GM23248 (cell line): ENCODE measurements around the gene VRTN. TPM values are rescaled to one million over a fixed set of nuclear protein-coding genes. Genes with fewer than 3 reads are reported as not detected.

ENCODE experiments used
- DNase-seq: peaks from one replicate; pipeline ENCODE4 v3.0.0-alpha.2; 2015
- H2AFZ ChIP-seq: fragments of 200-600 bp; sonication (generic); 2 replicates; pipeline ENCODE4 v1.6.1; 2016; ENCODE audit warnings: antibody characterized with exemption
- H3F3A ChIP-seq: fragments of 200-600 bp; sonication (generic); 2 replicates; pipeline ENCODE4 v1.6.1; 2016; ENCODE audit warnings: mild to moderate bottlenecking, antibody characterized with exemption, mixed run types; ENCODE audit not compliant: insufficient read depth
- H3K27ac ChIP-seq: fragments of 200-600 bp; sonication (generic); 2 replicates; pipeline ENCODE4 v1.5.1; 2016; ENCODE audit warnings: mild to moderate bottlenecking
- H3K27me3 ChIP-seq: fragments of 200-600 bp; sonication (generic); replicated peaks from 2 replicates; pipeline ENCODE4 v1.6.1; 2016; ENCODE audit warnings: mild to moderate bottlenecking; ENCODE audit not compliant: insufficient read depth
- H3K36me3 ChIP-seq: fragments of 200-600 bp; sonication (generic); 2 replicates; pipeline ENCODE4 v1.6.1; 2016; ENCODE audit warnings: low read depth, mild to moderate bottlenecking
- H3K4me1 ChIP-seq: fragments of 200-600 bp; sonication (generic); 2 replicates; pipeline ENCODE4 v1.6.1; 2016; ENCODE audit warnings: mild to moderate bottlenecking; ENCODE audit not compliant: insufficient read depth
- H3K4me2 ChIP-seq: fragments of 200-600 bp; sonication (generic); one replicate; pipeline ENCODE4 v1.6.1; 2016; ENCODE audit warnings: mild to moderate bottlenecking; ENCODE audit not compliant: unreplicated experiment
- H3K4me3 ChIP-seq: fragments of 200-600 bp; sonication (generic); 2 replicates; pipeline ENCODE4 v1.5.1; 2016; ENCODE audit warnings: mild to moderate bottlenecking
- H3K79me2 ChIP-seq: fragments of 200-600 bp; sonication (generic); 2 replicates; pipeline ENCODE4 v1.6.1; 2016; ENCODE audit warnings: mild to moderate bottlenecking; ENCODE audit not compliant: insufficient read depth
- H3K9ac ChIP-seq: fragments of 200-600 bp; sonication (generic); 2 replicates; pipeline ENCODE4 v1.6.1; 2016; ENCODE audit warnings: mild to moderate bottlenecking
- H3K9me2 ChIP-seq: fragments of 200-600 bp; sonication (generic); 2 replicates; pipeline ENCODE4 v1.6.1; 2016; ENCODE audit warnings: mixed run types, mild to moderate bottlenecking, moderate library complexity; ENCODE audit not compliant: insufficient read depth
- H3K9me3 ChIP-seq: fragments of 200-600 bp; sonication (generic); one replicate; pipeline ENCODE4 v1.6.1; 2017; ENCODE audit warnings: low read depth
- H4K20me1 ChIP-seq: fragments of 200-600 bp; sonication (generic); 2 replicates; pipeline ENCODE4 v1.6.0; 2016; ENCODE audit not compliant: insufficient read depth
- EZH2 ChIP-seq: fragments of 200-600 bp; sonication (generic); IDR thresholded peaks from 2 replicates; pipeline ENCODE4 v1.6.1; 2018; ENCODE audit warnings: antibody characterized with exemption, mild to moderate bottlenecking; ENCODE audit not compliant: insufficient read depth, poor library complexity, severe bottlenecking
- EZH2phosphoT487 ChIP-seq: fragments of 200-600 bp; sonication (generic); IDR thresholded peaks from 2 replicates; pipeline ENCODE4 v1.6.1; 2018; ENCODE audit warnings: antibody characterized with exemption, moderate library complexity, mild to moderate bottlenecking, low read depth; ENCODE audit not compliant: insufficient read depth
- WGBS, 2 experiments: methylation state at CpG; one replicate each; pipeline ENCODE4 v1.1.6; 2015 to 2017; ENCODE audit warnings: low lambda C conversion rate in 2 of 2, low coverage in 1 of 2; ENCODE audit errors: missing lambda C conversion rate in 2 of 2; 5-methylcytosine and 5-hydroxymethylcytosine counted together
- in situ Hi-C: fragments of 300-500 bp; cut with MboI; formaldehyde crosslinking; loops from 2 replicates; pipeline ENCODE4 v1.15.0; 2020
- polyA plus RNA-seq: library from polyadenylated mRNA; unstranded; fragments of >200 nt; fragmentation: Nextera tagmentation; extraction: Ambion mirVana; gene quantifications from 2 replicates; pipeline ENCODE4 v1.2.1, GENCODE V29; 2016
- total RNA-seq: library from RNA; depleted of rRNA; stranded (reverse); fragments of >200 nt; shearing (Covaris generic); gene quantifications from 2 replicates; pipeline ENCODE4 v1.2.3, GENCODE V29; 2014

VRTN gene
- total and polyA plus RNA-seq, 2 experiments from 2014 or later: not detected

- H3K27me3 ChIP-seq: peaks cover 49% of the 10 kb centered on the region
- H3K4me2 ChIP-seq: no peak overlapping the region
- H3K36me3 ChIP-seq: no peaks in the 10 kb centered on the region
- no peaks in the 10 kb centered on the region for H3F3A ChIP-seq
- H3K27ac ChIP-seq: no peak overlapping the region
- H3K9me2 ChIP-seq: no peaks in the 10 kb centered on the region
- TF ChIP-seq EZH2phosphoT487: no peak
- TF ChIP-seq EZH2: no peak
- WGBS, 2 experiments: 30 to 32% methylated on average over 16 to 17 of the region's 17 CpGs
- H4K20me1 ChIP-seq: no peaks in the 10 kb centered on the region
- H2AFZ ChIP-seq: no peak overlapping the region
- H3K9ac ChIP-seq: no peak overlapping the region
- H3K79me2 ChIP-seq: no peaks in the 10 kb centered on the region
- in situ Hi-C loops: no loop called here
- no peak for DNase-seq
- H3K4me1 ChIP-seq: no peaks in the 10 kb centered on the region
- H3K4me3 ChIP-seq: no peak overlapping the region
- no peaks in the 10 kb centered on the region for H3K9me3 ChIP-seq
These were observed 628 bp downstream of the VRTN start for GRCh38 chr14:74348735-74349463.

- no peaks in the 10 kb centered on the region for H3K36me3 ChIP-seq
- no peak overlapping the region for H3K4me3 ChIP-seq
- H3K27me3 ChIP-seq: peaks cover 56% of the 10 kb centered on the region
- H3K4me1 ChIP-seq: no peaks in the 10 kb centered on the region
- H3K79me2 ChIP-seq: no peaks in the 10 kb centered on the region
- in situ Hi-C loops: no loop called here
- H2AFZ ChIP-seq: no peak overlapping the region
- no peaks in the 10 kb centered on the region for H3K9me3 ChIP-seq
- H3K9ac ChIP-seq: no peak overlapping the region
- 21 to 32% methylated on average over 4 of the region's 4 CpGs for WGBS, 2 experiments
- no peaks in the 10 kb centered on the region for H3F3A ChIP-seq
- H3K27ac ChIP-seq: no peak overlapping the region
- no peaks in the 10 kb centered on the region for H4K20me1 ChIP-seq
- no peaks in the 10 kb centered on the region for H3K9me2 ChIP-seq
- DNase-seq: no peak
- TF ChIP-seq EZH2phosphoT487: no peak
- no peak for TF ChIP-seq EZH2
- H3K4me2 ChIP-seq: no peak overlapping the region
These were observed 1.5 kb downstream of the VRTN start for GRCh38 chr14:74349757-74350156.

- in situ Hi-C loops: no loop called here
- H4K20me1 ChIP-seq: no peaks in the 10 kb centered on the region
These were observed 2.1 kb downstream of the VRTN start for GRCh38 chr14:74350211-74350927.

GRCh38 chr14:74350928-74351323, 2.7 kb downstream of the VRTN start:
- DNase-seq: no peak
- no peak overlapping the region for H3K4me3 ChIP-seq
- H3K9me2 ChIP-seq: no peaks in the 10 kb centered on the region
- no peak overlapping the region for H3K4me2 ChIP-seq
- no peak overlapping the region for H3K27ac ChIP-seq
- no peak overlapping the region for H2AFZ ChIP-seq
- H3K9ac ChIP-seq: no peak overlapping the region
- TF ChIP-seq EZH2 (no peak), EZH2phosphoT487 (no peak)
- WGBS, 2 experiments: 0% methylated on average over 1 of the region's 1 CpG
- H3K79me2 ChIP-seq: no peaks in the 10 kb centered on the region
- no peaks in the 10 kb centered on the region for H3K36me3 ChIP-seq
- in situ Hi-C loops: no loop called here
- no peaks in the 10 kb centered on the region for H4K20me1 ChIP-seq
- H3K4me1 ChIP-seq: no peaks in the 10 kb centered on the region
- peaks cover 53% of the 10 kb centered on the region for H3K27me3 ChIP-seq
- no peaks in the 10 kb centered on the region for H3F3A ChIP-seq
- no peaks in the 10 kb centered on the region for H3K9me3 ChIP-seq

More at GRCh38 chr14:74350211-74350927, 2.1 kb downstream of the VRTN start:
- Histone ChIP-seq H3K9me2 (no peaks in the 10 kb centered on the region), H3K4me2 (no peak overlapping the region), H3K9me3 (no peaks in the 10 kb centered on the region), H3K36me3 (no peaks in the 10 kb centered on the region), H3K79me2 (no peaks in the 10 kb centered on the region), H3K27ac (no peak overlapping the region), H3K9ac (no peak overlapping the region), H2AFZ (no peak overlapping the region), H3K4me1 (no peaks in the 10 kb centered on the region), H3F3A (no peaks in the 10 kb centered on the region), H3K4me3 (no peak overlapping the region), H3K27me3 (peaks cover 53% of the 10 kb centered on the region)
- no peak for DNase-seq
- TF ChIP-seq EZH2phosphoT487: no peak
- WGBS, 2 experiments: 37 to 42% methylated on average over 11 of the region's 11 CpGs
